Muscle of leg (tissue), 11 donors: ENCODE data around the gene KDM4C. TPM values are rescaled to one million over a fixed set of nuclear protein-coding genes. Genes with fewer than 3 reads are reported as not detected.
"Not testable (repeated sequence)": the region's sequence is repeated elsewhere in the genome, so short reads cannot be mapped to it uniquely, and the experiment has no call there.

Experiments used
- DNase-seq: peaks from one replicate; pipeline ENCODE4 v3.0.0; 2013
- H3K27ac ChIP-seq: one replicate; pipeline ENCODE4 v1.5.1; 2013; ENCODE audit warnings: mild to moderate bottlenecking, low read length, control low read depth
- H3K27me3 ChIP-seq: one replicate; pipeline ENCODE4 v1.6.1; 2013; ENCODE audit warnings: low read length; ENCODE audit not compliant: control insufficient read depth, insufficient read depth
- H3K36me3 ChIP-seq: one replicate; pipeline ENCODE4 v1.6.1; 2013; ENCODE audit warnings: low read length; ENCODE audit not compliant: control insufficient read depth, insufficient read depth
- H3K4me1 ChIP-seq: one replicate; pipeline ENCODE4 v1.6.1; 2013; ENCODE audit warnings: low read length; ENCODE audit not compliant: control insufficient read depth, insufficient read depth
- H3K4me3 ChIP-seq: one replicate; pipeline ENCODE4 v1.5.1; 2013; ENCODE audit warnings: low read length, control low read depth
- H3K9me3 ChIP-seq: replicated peaks from 2 replicates; pipeline ENCODE4 v1.6.1; 2013; ENCODE audit warnings: low read depth, low read length; ENCODE audit not compliant: control insufficient read depth
- WGBS: methylation state at CpG from one replicate; pipeline ENCODE4 v1.1.5; 2013; ENCODE audit warnings: missing lambda C conversion rate; ENCODE audit not compliant: insufficient coverage; 5-methylcytosine and 5-hydroxymethylcytosine counted together
- polyA plus RNA-seq, 8 donors: library from polyadenylated mRNA; unstranded; fragments of 120-200 nt; gene quantifications; one replicate each; pipeline versions ENCODE4 v1.2.1 to v1.2.3, GENCODE V29; 2013; ENCODE audit warnings: inconsistent platforms in 1 of 8, low replicate concordance in 1 of 8; ENCODE audit not compliant: insufficient read length in 8 of 8, insufficient read depth in 1 of 8
- total RNA-seq: library from RNA; stranded (reverse); fragments of 120-200 nt; gene quantifications from one replicate; pipeline ENCODE4 v1.2.4, GENCODE V29; 2013

Gene KDM4C
- total and polyA plus RNA-seq, 9 donors: 10.1 to 19.0 (median 11.2) TPM

DNA sequence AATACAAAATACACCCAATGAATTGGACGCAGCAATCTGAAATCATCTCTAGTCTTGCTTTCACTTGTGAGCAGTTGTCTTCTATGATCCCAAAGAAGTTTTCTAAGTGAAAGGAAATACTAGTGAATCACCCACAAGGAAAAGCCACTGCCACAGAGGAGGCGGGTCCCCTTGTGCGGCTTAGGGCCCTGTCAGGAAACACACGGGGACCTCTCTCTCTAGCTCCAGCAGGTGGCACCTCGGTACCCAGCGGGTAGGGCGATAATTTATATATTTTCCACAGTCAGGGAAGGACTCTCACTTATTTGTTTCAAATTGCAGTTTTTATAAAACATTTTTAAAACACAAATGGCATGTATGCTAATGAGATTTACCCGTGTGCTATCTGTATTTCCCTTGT, 417.1 kb downstream of the KDM4C start:
- 90% methylated on average over 2 of the region's 8 CpGs for WGBS
- DNase-seq: no peak
- H3K27me3 ChIP-seq: no peaks in the 10 kb centered on the region
- no peaks in the 10 kb centered on the region for H3K9me3 ChIP-seq
- H3K36me3 ChIP-seq: no peaks in the 10 kb centered on the region
- no peak overlapping the region for H3K27ac ChIP-seq
- peaks cover 15% of the 10 kb centered on the region for H3K4me1 ChIP-seq
- H3K4me3 ChIP-seq: no peak overlapping the region

- Histone ChIP-seq H3K4me1 (peaks cover 18% of the 10 kb centered on the region), H3K9me3 (no peaks in the 10 kb centered on the region), H3K4me3 (no peak overlapping the region), H3K27me3 (no peaks in the 10 kb centered on the region), H3K36me3 (no peaks in the 10 kb centered on the region), H3K27ac (no peak overlapping the region)
- peak; percentile 92 for DNase-seq
- no CpG with 5 or more reads among the region's 1 CpG for WGBS
These were observed 418.8 kb downstream of the KDM4C start for GRCh38 chr9:7176561-7176960.

DNA sequence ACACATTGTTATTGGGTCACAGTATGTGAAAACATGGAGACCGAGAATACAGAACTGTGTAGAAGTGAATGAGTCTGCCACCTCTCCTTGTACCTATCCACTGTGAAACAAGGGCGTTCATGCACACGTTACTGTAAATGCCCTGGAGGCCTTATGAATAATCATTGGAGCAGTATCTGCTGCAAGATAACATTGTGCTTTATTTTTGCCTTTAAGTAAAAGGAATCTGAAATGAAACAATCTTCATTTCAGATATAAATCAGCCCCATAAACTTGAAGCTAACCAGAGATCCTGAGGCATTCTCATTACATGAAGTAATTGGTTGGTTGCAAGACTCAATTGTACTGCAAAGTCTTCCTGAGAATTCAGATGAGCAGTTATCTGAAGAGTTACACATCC, 419.6 kb downstream of the KDM4C start:
- no peaks in the 10 kb centered on the region for H3K27me3 ChIP-seq
- WGBS: no CpG with 5 or more reads among the region's 3 CpGs
- DNase-seq: no peak

DNA sequence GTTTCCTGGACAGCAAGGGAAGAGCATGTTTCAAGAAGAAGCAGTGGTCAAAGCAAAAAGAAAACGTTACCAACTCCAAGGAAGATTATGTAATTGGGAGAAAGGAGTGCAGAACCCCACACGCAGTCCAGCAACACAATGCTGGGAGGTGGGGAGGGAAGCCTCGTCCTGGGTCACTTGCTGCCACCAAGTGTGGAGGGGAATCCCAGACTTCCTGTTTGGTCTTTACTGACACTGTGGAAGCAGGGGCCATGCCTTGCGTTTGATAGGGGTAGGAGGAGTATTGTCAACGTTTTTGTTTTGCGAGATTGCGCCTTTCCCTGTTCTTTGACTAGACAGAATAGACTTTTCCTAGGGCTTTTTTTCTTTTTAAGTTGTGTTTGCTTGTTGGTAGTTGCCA, 421.0 kb downstream of the KDM4C start:
- H3K4me1 ChIP-seq: peaks cover 12% of the 10 kb centered on the region
- H3K4me3 ChIP-seq: no peak overlapping the region
- no peak for DNase-seq
- H3K27ac ChIP-seq: no peak overlapping the region
- no peaks in the 10 kb centered on the region for H3K9me3 ChIP-seq
- H3K27me3 ChIP-seq: no peaks in the 10 kb centered on the region
- no peaks in the 10 kb centered on the region for H3K36me3 ChIP-seq
- WGBS: 78% methylated on average over 3 of the region's 7 CpGs

More for the DNA sequence above, 419.6 kb downstream of the KDM4C start:
- Histone ChIP-seq H3K9me3 (no peaks in the 10 kb centered on the region), H3K4me3 (no peak overlapping the region), H3K36me3 (no peaks in the 10 kb centered on the region), H3K27ac (no peak overlapping the region), H3K4me1 (peaks cover 18% of the 10 kb centered on the region)

GRCh38 chr9:7180247-7180646, 422.5 kb downstream of the KDM4C start:
- Histone ChIP-seq H3K9me3 (no peaks in the 10 kb centered on the region), H3K36me3 (no peaks in the 10 kb centered on the region), H3K27ac (peak overlapping the region; percentile 65), H3K4me1 (peaks cover 12% of the 10 kb centered on the region), H3K4me3 (no peak overlapping the region), H3K27me3 (no peaks in the 10 kb centered on the region)
- 92% methylated on average over 3 of the region's 5 CpGs for WGBS
- no peak for DNase-seq

DNA sequence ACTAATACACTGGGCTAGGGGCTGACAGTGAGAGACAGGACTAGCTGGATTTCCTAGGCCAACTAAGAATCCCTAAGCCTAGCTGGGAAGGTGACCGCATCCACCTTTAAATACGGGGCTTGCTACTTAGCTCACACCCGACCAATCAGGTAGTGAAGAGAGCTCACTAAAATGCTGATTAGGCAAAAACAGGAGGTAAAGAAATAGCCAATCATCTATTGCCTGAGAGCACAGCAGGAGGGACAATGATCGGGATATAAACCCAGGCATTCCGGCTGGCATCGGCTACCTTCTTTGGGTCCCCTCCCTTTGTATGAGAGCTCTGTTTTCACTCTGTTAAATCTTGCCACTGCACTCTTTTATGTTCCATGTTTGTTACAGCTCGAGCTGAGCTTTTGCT, 425.4 kb downstream of the KDM4C start:
- not testable (repeated sequence) for H3K4me1 ChIP-seq, DNase-seq, H3K4me3 ChIP-seq, H3K27me3 ChIP-seq, H3K9me3 ChIP-seq, H3K36me3 ChIP-seq, H3K27ac ChIP-seq
- WGBS: 86% methylated on average over 7 of the region's 7 CpGs

DNA sequence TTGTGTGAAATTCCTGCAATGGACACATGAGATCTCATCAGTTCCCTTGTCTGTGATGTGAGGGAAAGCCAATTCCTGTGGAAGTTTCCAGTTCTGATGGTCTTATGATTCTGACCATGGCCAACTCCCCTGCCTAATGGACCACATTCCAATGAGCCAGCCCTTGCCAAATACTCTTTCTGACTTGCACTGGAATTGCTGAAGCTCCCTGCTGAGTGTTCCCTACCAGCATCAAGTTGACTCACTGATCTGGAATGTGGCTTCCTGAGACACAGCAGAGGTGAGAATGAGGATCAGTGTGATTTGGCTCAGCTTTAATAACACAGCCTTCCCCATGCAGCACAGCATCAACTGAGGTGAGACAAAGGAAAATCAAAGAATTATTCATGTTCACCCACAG, 427.8 kb downstream of the KDM4C start:
- H3K27me3 ChIP-seq: no peaks in the 10 kb centered on the region
- peaks cover 16% of the 10 kb centered on the region for H3K9me3 ChIP-seq
- no peaks in the 10 kb centered on the region for H3K36me3 ChIP-seq
- no peak overlapping the region for H3K4me3 ChIP-seq
- no peaks in the 10 kb centered on the region for H3K4me1 ChIP-seq
- no peak for DNase-seq
- H3K27ac ChIP-seq: no peak overlapping the region

- Histone ChIP-seq H3K4me3 (no peak overlapping the region), H3K4me1 (no peaks in the 10 kb centered on the region), H3K9me3 (peaks cover 18% of the 10 kb centered on the region), H3K27me3 (no peaks in the 10 kb centered on the region), H3K27ac (no peak overlapping the region), H3K36me3 (no peaks in the 10 kb centered on the region)
- WGBS: no CpG with 5 or more reads among the region's 1 CpG
- DNase-seq: no peak
These were observed 428.4 kb downstream of the KDM4C start for GRCh38 chr9:7186175-7186574.

- Histone ChIP-seq H3K9me3 (peaks cover 16% of the 10 kb centered on the region), H3K27ac (no peak overlapping the region)
- WGBS: 55% methylated on average over 4 of the region's 4 CpGs
These were observed 434.5 kb downstream of the KDM4C start for GRCh38 chr9:7192266-7192665.

GRCh38 chr9:7195526-7195925, 437.8 kb downstream of the KDM4C start:
- peaks cover 3% of the 10 kb centered on the region for H3K4me1 ChIP-seq
- H3K27me3 ChIP-seq: no peaks in the 10 kb centered on the region
- no peak overlapping the region for H3K27ac ChIP-seq
- no peak overlapping the region for H3K4me3 ChIP-seq
- DNase-seq: no peak
- no CpG with 5 or more reads among the region's 2 CpGs for WGBS
- peaks cover 5% of the 10 kb centered on the region for H3K9me3 ChIP-seq
- H3K36me3 ChIP-seq: no peaks in the 10 kb centered on the region

More at GRCh38 chr9:7192266-7192665, 434.5 kb downstream of the KDM4C start:
- Histone ChIP-seq H3K4me1 (peaks cover 3% of the 10 kb centered on the region), H3K4me3 (no peak overlapping the region), H3K36me3 (no peaks in the 10 kb centered on the region), H3K27me3 (no peaks in the 10 kb centered on the region)
- DNase-seq: no peak

DNA sequence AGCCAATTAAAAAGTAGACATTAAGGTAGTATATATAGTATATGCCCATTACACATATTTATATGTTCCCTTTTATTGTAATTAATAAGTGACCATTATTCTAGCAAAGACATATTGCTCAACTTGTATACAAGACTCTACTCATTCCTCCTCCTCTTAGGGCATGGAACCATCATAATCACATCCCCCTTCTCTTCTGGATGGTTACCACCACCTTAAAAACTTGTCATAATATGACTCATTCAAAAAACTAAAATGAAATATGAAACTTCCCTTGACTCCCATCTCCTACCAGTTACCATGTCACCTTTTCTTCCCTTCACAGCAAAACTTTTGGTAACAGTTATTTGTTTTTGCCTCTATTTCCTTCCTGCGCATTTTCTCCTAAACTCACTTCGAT, 438.7 kb downstream of the KDM4C start:
- H3K27me3 ChIP-seq: no peaks in the 10 kb centered on the region
- H3K36me3 ChIP-seq: no peaks in the 10 kb centered on the region
- H3K27ac ChIP-seq: no peak overlapping the region
- peaks cover 2% of the 10 kb centered on the region for H3K9me3 ChIP-seq
- H3K4me3 ChIP-seq: no peak overlapping the region
- DNase-seq: no peak
- 93% methylated on average over 2 of the region's 2 CpGs for WGBS
- H3K4me1 ChIP-seq: peaks cover 3% of the 10 kb centered on the region
